NCI-H128 (cell line): ENCODE results near the gene OLFML1.

Experiments
- DNase-seq: peaks from one replicate; lab custom pipeline; 2025; ENCODE audit not compliant: unreplicated experiment; lab: John Stamatoyannopoulos, UW

OLFML1 gene

GRCh38 chr11:7473717-7474116, 11.6 kb upstream of the OLFML1 start:
- DNase-seq: no peak

GRCh38 chr11:7480113-7480512, 5.2 kb upstream of the OLFML1 start:
- no peak for DNase-seq

- no peak for DNase-seq
These were observed 1.2 kb upstream of the OLFML1 start for GRCh38 chr11:7484131-7484530.

GRCh38 chr11:7484645-7485044, 661 bp upstream of the OLFML1 start:
- no peak for DNase-seq

- DNase-seq: no peak
These were observed 933 bp downstream of the OLFML1 start for GRCh38 chr11:7486098-7486780.

GRCh38 chr11:7486781-7487140, 1.5 kb downstream of the OLFML1 start:
- DNase-seq: no peak

GRCh38 chr11:7487360-7487759, 2.1 kb downstream of the OLFML1 start:
- DNase-seq: no peak

- DNase-seq: no peak
These were observed 3.4 kb downstream of the OLFML1 start for GRCh38 chr11:7488681-7489080.

GRCh38 chr11:7489376-7489775, 4.1 kb downstream of the OLFML1 start:
- DNase-seq: no peak

GRCh38 chr11:7490054-7490453, 4.7 kb downstream of the OLFML1 start:
- DNase-seq: no peak

GRCh38 chr11:7490535-7490934, 5.2 kb downstream of the OLFML1 start:
- no peak for DNase-seq

GRCh38 chr11:7492253-7492652, 6.9 kb downstream of the OLFML1 start:
- no peak for DNase-seq

GRCh38 chr11:7493670-7494069, 8.4 kb downstream of the OLFML1 start:
- DNase-seq: no peak

GRCh38 chr11:7494086-7494745, 8.9 kb downstream of the OLFML1 start:
- no peak for DNase-seq

GRCh38 chr11:7495882-7496551, 10.7 kb downstream of the OLFML1 start:
- no peak for DNase-seq

GRCh38 chr11:7498193-7498592, 12.9 kb downstream of the OLFML1 start:
- no peak for DNase-seq

GRCh38 chr11:7499081-7499480, 13.8 kb downstream of the OLFML1 start:
- DNase-seq: no peak

GRCh38 chr11:7500251-7500650, 14.9 kb downstream of the OLFML1 start:
- no peak for DNase-seq

- no peak for DNase-seq
These were observed 15.9 kb downstream of the OLFML1 start for GRCh38 chr11:7501251-7501650.

- no peak for DNase-seq
These were observed 16.6 kb downstream of the OLFML1 start for GRCh38 chr11:7501894-7502293.

- DNase-seq: no peak
These were observed 20.9 kb downstream of the OLFML1 start for GRCh38 chr11:7506243-7506642.

- no peak for DNase-seq
These were observed 22.8 kb downstream of the OLFML1 start for GRCh38 chr11:7508087-7508486.
